Measurements from ENCODE around the gene TMED9.

DNA sequence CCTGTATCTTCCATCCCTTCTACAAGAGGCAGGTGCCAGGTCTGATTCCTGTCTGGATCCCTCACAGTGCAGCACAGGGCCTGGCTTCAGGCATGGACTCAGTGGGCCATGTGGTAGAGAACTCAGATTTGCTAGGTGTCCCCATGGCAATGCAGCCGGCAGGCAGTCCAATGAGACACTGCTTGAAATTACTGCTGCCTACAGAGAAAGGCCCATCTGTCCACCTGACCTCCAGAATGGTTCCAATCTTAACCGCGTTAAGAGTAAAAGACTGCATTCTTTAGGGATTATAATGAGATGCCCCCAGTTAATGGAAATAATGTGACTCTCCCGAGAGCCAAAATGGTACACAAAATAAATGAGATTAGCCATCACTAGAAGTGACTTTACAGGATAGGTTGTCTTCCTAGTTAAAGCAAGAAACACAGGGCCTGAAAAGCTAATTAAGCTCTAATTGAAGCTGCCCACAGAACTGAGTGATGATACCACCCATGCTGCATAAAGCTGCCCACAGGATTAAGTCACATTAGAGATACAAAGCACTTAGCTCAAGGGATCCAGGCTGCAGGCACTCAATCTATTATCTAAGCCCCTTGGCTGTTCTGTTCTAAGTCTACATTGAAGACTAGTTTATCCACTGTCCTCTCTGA, 49.1 kb upstream of the TMED9 start:
- TF ChIP-seq, protein P1, sequence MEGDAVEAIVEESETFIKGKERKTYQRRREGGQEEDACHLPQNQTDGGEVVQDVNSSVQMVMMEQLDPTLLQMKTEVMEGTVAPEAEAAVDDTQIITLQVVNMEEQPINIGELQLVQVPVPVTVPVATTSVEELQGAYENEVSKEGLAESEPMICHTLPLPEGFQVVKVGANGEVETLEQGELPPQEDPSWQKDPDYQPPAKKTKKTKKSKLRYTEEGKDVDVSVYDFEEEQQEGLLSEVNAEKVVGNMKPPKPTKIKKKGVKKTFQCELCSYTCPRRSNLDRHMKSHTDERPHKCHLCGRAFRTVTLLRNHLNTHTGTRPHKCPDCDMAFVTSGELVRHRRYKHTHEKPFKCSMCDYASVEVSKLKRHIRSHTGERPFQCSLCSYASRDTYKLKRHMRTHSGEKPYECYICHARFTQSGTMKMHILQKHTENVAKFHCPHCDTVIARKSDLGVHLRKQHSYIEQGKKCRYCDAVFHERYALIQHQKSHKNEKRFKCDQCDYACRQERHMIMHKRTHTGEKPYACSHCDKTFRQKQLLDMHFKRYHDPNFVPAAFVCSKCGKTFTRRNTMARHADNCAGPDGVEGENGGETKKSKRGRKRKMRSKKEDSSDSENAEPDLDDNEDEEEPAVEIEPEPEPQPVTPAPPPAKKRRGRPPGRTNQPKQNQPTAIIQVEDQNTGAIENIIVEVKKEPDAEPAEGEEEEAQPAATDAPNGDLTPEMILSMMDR (conservative IDR thresholded peaks at IDR 0.05) = no peak
- no peak for TF ChIP-seq EZH2 (IDR thresholded peaks at IDR 0.05; ENCODE audit: low read depth)
